DND-41 (cell line): Measurements from ENCODE around the gene GRAMD4.

Experiments
- ATAC-seq: fragments of 200-7000 bp; cut with Tn5 transposase; 3 replicates; pipeline ENCODE4 v1.9.1; 2021; ENCODE audit warnings: low read depth; ENCODE audit not compliant: insufficient read depth
- DNase-seq: peaks from one replicate; pipeline ENCODE4 v3.0.0-alpha.2; 2020
- H2AFZ ChIP-seq: 2 replicates; pipeline ENCODE4 v1.6.0; 2012; ENCODE audit warnings: low read depth, low read length
- H3K27ac ChIP-seq: 2 replicates; pipeline ENCODE4 v1.5.1; 2012; ENCODE audit warnings: low read length, inconsistent platforms
- H3K27me3 ChIP-seq: fragments of 200-600 bp; sonication (generic); 2 replicates; pipeline ENCODE4 v1.6.0; 2012; ENCODE audit warnings: low read length, mild to moderate bottlenecking, inconsistent platforms; ENCODE audit not compliant: insufficient read depth, poor library complexity
- H3K36me3 ChIP-seq: 2 replicates; pipeline ENCODE4 v1.5.1; 2012; ENCODE audit warnings: low read length, inconsistent platforms; ENCODE audit not compliant: insufficient read depth
- H3K4me1 ChIP-seq: 2 replicates; pipeline ENCODE4 v1.5.1; 2012; ENCODE audit warnings: mild to moderate bottlenecking, low read length; ENCODE audit not compliant: insufficient read depth
- H3K4me2 ChIP-seq: 2 replicates; pipeline ENCODE4 v1.6.0; 2012; ENCODE audit warnings: mild to moderate bottlenecking, moderate library complexity, low read length, inconsistent platforms; ENCODE audit not compliant: insufficient read depth
- H3K4me3 ChIP-seq, 2 experiments: fragments of 200-600 bp in 1 of 2; shearing (Covaris generic) in 1 of 2; 2 replicates each; pipeline ENCODE4 v1.5.1; 2012 to 2016; ENCODE audit warnings: inconsistent platforms in 2 of 2, low read length in 2 of 2, mild to moderate bottlenecking in 2 of 2, low read depth in 1 of 2, moderate library complexity in 1 of 2
- H3K79me2 ChIP-seq: 2 replicates; pipeline ENCODE4 v1.6.0; 2012; ENCODE audit warnings: low read length, inconsistent platforms; ENCODE audit not compliant: insufficient read depth
- H3K9ac ChIP-seq: 2 replicates; pipeline ENCODE4 v1.6.0; 2012; ENCODE audit warnings: low read depth, mild to moderate bottlenecking, inconsistent platforms, low read length, moderate library complexity
- H3K9me3 ChIP-seq: 2 replicates; pipeline ENCODE4 v1.5.1; 2012; ENCODE audit warnings: low read length, moderate library complexity, mild to moderate bottlenecking, inconsistent platforms; ENCODE audit not compliant: insufficient read depth, severe bottlenecking
- H4K20me1 ChIP-seq: 2 replicates; pipeline ENCODE4 v1.6.0; 2012; ENCODE audit warnings: low read length; ENCODE audit not compliant: insufficient read depth
- CTCF ChIP-seq: IDR thresholded peaks from 2 replicates; pipeline ENCODE4 v1.5.1; 2012; ENCODE audit warnings: borderline replicate concordance, low read length, moderate library complexity, mild to moderate bottlenecking; ENCODE audit not compliant: poor library complexity, severe bottlenecking; ENCODE audit errors: extremely low read depth
- EZH2 ChIP-seq: IDR thresholded peaks from 3 replicates; pipeline ENCODE4 v1.6.1; 2012; ENCODE audit warnings: borderline replicate concordance, low read depth, mild to moderate bottlenecking, moderate library complexity, low read length, inconsistent platforms; ENCODE audit not compliant: severe bottlenecking

GRAMD4 gene

GRCh38 chr22:46583571-46583970, 36.6 kb upstream of the GRAMD4 start:
- Histone ChIP-seq H3K4me2 (no peak overlapping the region), H3K79me2 (peaks cover 100% of the 10 kb centered on the region), H4K20me1 (peaks cover 86% of the 10 kb centered on the region), H3K27ac (peak overlapping the region; percentile 37), H3K9ac (no peak overlapping the region; the same call in 1 of the 2 replicates), H3K4me3 (no peak overlapping the region), H3K9me3 (no peaks in the 10 kb centered on the region), H2AFZ (no peak overlapping the region), H3K36me3 (peaks cover 55% of the 10 kb centered on the region), H3K27me3 (no peaks in the 10 kb centered on the region), H3K4me1 (peaks cover 61% of the 10 kb centered on the region)
- no peak for TF ChIP-seq EZH2
- no peak for TF ChIP-seq CTCF
- DNase-seq = no peak
- ATAC-seq = no peak

- no peak for ATAC-seq
- H3K4me1 ChIP-seq = peaks cover 61% of the 10 kb centered on the region
- DNase-seq = no peak
- H3K4me2 ChIP-seq = no peak overlapping the region
- no peak overlapping the region for H3K9ac ChIP-seq
- H3K27me3 ChIP-seq = no peaks in the 10 kb centered on the region
- H3K9me3 ChIP-seq = no peaks in the 10 kb centered on the region
- H4K20me1 ChIP-seq = peaks cover 86% of the 10 kb centered on the region
- TF ChIP-seq CTCF (no peak), EZH2 (no peak)
- H3K27ac ChIP-seq = peak overlapping the region; percentile 37
- no peak overlapping the region for H3K4me3 ChIP-seq
- no peak overlapping the region for H2AFZ ChIP-seq
- peaks cover 55% of the 10 kb centered on the region for H3K36me3 ChIP-seq
- peaks cover 100% of the 10 kb centered on the region for H3K79me2 ChIP-seq
Observed at GRCh38 chr22:46584081-46584921, 35.9 kb upstream of the GRAMD4 start.

GRCh38 chr22:46585340-46586122, 34.7 kb upstream of the GRAMD4 start:
- Histone ChIP-seq H3K4me2 (no peak overlapping the region), H3K79me2 (peaks cover 100% of the 10 kb centered on the region), H3K27ac (peak overlapping the region; percentile 49; the same call in 1 of the 2 replicates), H3K27me3 (no peaks in the 10 kb centered on the region), H3K36me3 (peaks cover 50% of the 10 kb centered on the region), H3K9ac (no peak overlapping the region), H4K20me1 (peaks cover 85% of the 10 kb centered on the region), H3K4me1 (peaks cover 61% of the 10 kb centered on the region), H3K9me3 (no peaks in the 10 kb centered on the region), H2AFZ (no peak overlapping the region), H3K4me3 (no peak overlapping the region)
- DNase-seq = no peak
- TF ChIP-seq CTCF (no peak), EZH2 (no peak)
- no peak for ATAC-seq
